KMS-11 (cell line): Measurements from ENCODE around the gene SLC36A4.
"Not testable (repeated sequence)": the region's sequence is repeated elsewhere in the genome, so short reads cannot be mapped to it uniquely, and the experiment has no call there.

ENCODE experiments used
- H2AFZ ChIP-seq: fragments of 200-600 bp; sonication (generic); 2 replicates; pipeline ENCODE4 v1.6.1; 2016; ENCODE audit warnings: antibody characterized with exemption, mixed run types, low read depth
- H3K27ac ChIP-seq: fragments of 200-600 bp; sonication (generic); 2 replicates; pipeline ENCODE4 v1.6.1; 2016; ENCODE audit warnings: mild to moderate bottlenecking, mixed run types
- H3K27me3 ChIP-seq: fragments of 200-600 bp; sonication (generic); 2 replicates; pipeline ENCODE4 v1.6.1; 2017; ENCODE audit warnings: mild to moderate bottlenecking, low read depth, mixed run types, moderate library complexity; ENCODE audit not compliant: insufficient read depth
- H3K36me3 ChIP-seq: fragments of 200-600 bp; sonication (generic); 2 replicates; pipeline ENCODE4 v1.6.1; 2017; ENCODE audit warnings: mild to moderate bottlenecking, mixed run types; ENCODE audit not compliant: insufficient read depth
- H3K4me1 ChIP-seq: fragments of 200-600 bp; sonication (generic); 2 replicates; pipeline ENCODE4 v1.6.1; 2016; ENCODE audit warnings: mild to moderate bottlenecking, low read depth, mixed run types; ENCODE audit not compliant: poor library complexity, severe bottlenecking
- H3K4me2 ChIP-seq: fragments of 200-600 bp; sonication (generic); 2 replicates; pipeline ENCODE4 v1.7.0; 2016; ENCODE audit warnings: mild to moderate bottlenecking, mixed run types
- H3K4me3 ChIP-seq: fragments of 200-600 bp; sonication (generic); IDR thresholded peaks from 2 replicates; pipeline ENCODE4 v1.6.1; 2017; ENCODE audit warnings: low read depth, low read length, mixed read lengths; ENCODE audit not compliant: insufficient read depth
- H3K79me2 ChIP-seq: fragments of 200-600 bp; sonication (generic); 2 replicates; pipeline ENCODE4 v1.6.1; 2016; ENCODE audit warnings: low read depth, mixed run types; ENCODE audit not compliant: insufficient read depth
- H3K9ac ChIP-seq: fragments of 200-600 bp; sonication (generic); 2 replicates; pipeline ENCODE4 v1.6.1; 2016; ENCODE audit warnings: mild to moderate bottlenecking, mixed run types
- H4K20me1 ChIP-seq: fragments of 200-600 bp; sonication (generic); 2 replicates; pipeline ENCODE4 v1.6.1; 2016; ENCODE audit warnings: mild to moderate bottlenecking, mixed run types; ENCODE audit not compliant: insufficient read depth
- TF ChIP-seq, protein P1 (sequence below): fragments of 200-600 bp; sonication (generic); conservative IDR thresholded peaks from 2 replicates; pipeline ENCODE4 v1.6.1; 2017; ENCODE audit warnings: low read depth, mild to moderate bottlenecking, antibody characterized with exemption, low read length, moderate library complexity, mixed read lengths

SLC36A4 gene

GRCh38 chr11:93114304-93114703 lies 83.5 kb downstream of the SLC36A4 start:
- no peaks in the 10 kb centered on the region for H3K4me1 ChIP-seq
- H3K4me3 ChIP-seq = no peak overlapping the region
- TF ChIP-seq, protein P1, sequence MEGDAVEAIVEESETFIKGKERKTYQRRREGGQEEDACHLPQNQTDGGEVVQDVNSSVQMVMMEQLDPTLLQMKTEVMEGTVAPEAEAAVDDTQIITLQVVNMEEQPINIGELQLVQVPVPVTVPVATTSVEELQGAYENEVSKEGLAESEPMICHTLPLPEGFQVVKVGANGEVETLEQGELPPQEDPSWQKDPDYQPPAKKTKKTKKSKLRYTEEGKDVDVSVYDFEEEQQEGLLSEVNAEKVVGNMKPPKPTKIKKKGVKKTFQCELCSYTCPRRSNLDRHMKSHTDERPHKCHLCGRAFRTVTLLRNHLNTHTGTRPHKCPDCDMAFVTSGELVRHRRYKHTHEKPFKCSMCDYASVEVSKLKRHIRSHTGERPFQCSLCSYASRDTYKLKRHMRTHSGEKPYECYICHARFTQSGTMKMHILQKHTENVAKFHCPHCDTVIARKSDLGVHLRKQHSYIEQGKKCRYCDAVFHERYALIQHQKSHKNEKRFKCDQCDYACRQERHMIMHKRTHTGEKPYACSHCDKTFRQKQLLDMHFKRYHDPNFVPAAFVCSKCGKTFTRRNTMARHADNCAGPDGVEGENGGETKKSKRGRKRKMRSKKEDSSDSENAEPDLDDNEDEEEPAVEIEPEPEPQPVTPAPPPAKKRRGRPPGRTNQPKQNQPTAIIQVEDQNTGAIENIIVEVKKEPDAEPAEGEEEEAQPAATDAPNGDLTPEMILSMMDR = no peak
- H3K4me2 ChIP-seq = no peak overlapping the region
- no peaks in the 10 kb centered on the region for H3K36me3 ChIP-seq
- H2AFZ ChIP-seq = no peak overlapping the region
- no peaks in the 10 kb centered on the region for H3K27me3 ChIP-seq
- H3K9ac ChIP-seq = no peak overlapping the region
- H4K20me1 ChIP-seq = no peaks in the 10 kb centered on the region
- no peaks in the 10 kb centered on the region for H3K79me2 ChIP-seq
- no peak overlapping the region for H3K27ac ChIP-seq

- H2AFZ ChIP-seq = no peak overlapping the region
- no peak overlapping the region for H3K9ac ChIP-seq
- no peak overlapping the region for H3K4me3 ChIP-seq
- H4K20me1 ChIP-seq = no peaks in the 10 kb centered on the region
- no peaks in the 10 kb centered on the region for H3K36me3 ChIP-seq
- no peaks in the 10 kb centered on the region for H3K4me1 ChIP-seq
- H3K27ac ChIP-seq = no peak overlapping the region
- H3K79me2 ChIP-seq = no peaks in the 10 kb centered on the region
- TF ChIP-seq, protein P1 = no peak
- H3K27me3 ChIP-seq = no peaks in the 10 kb centered on the region
- H3K4me2 ChIP-seq = no peak overlapping the region
Measured at GRCh38 chr11:93113824-93114223, 84.0 kb downstream of the SLC36A4 start.

DNA sequence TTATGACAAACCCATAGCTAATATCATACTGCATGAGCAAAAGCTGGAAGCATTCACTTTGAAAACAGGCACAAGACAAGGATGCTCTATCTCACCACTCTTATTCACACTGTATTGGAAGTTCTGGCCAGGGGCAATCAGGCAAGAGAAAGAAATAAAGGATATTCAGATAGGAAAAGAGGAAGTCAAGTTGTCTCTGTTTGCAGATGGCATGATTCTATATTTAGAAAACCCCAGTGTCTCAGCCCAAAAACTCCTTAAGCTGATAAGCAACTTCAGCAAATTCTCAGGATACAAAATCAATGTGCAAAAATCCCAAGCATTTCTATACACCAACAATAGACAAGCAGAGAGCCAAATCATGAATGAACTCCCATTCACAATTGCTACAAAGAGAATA lies 86.6 kb downstream of the SLC36A4 start:
- H3K27me3 ChIP-seq, H3K9ac ChIP-seq, H3K4me3 ChIP-seq, H2AFZ ChIP-seq, H4K20me1 ChIP-seq, H3K4me1 ChIP-seq, H3K36me3 ChIP-seq, H3K27ac ChIP-seq, H3K79me2 ChIP-seq, H3K4me2 ChIP-seq: not testable (repeated sequence)

DNA sequence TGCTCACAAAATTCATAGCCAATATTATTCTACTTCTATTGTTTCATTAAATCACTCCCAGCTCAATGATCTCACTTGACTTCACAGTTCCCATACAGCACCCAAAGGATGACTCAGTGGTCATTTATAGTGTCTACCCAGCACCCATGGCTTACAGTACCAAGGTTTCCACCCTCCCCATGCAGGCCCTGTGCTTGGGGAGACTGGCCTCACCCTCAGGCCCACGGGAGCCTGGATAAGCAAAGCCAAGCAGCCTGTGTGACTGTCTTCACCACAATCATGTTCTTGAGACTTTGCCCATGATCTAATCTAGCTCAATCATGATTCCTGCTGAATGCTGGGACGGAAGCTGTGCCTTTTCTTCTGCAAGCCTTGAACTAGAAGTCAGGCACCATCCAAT lies 97.6 kb downstream of the SLC36A4 start:
- Histone ChIP-seq H3K36me3 (no peaks in the 10 kb centered on the region), H4K20me1 (no peaks in the 10 kb centered on the region), H2AFZ (no peak overlapping the region), H3K4me1 (peaks cover 10% of the 10 kb centered on the region), H3K4me2 (no peak overlapping the region), H3K27me3 (no peaks in the 10 kb centered on the region), H3K79me2 (no peaks in the 10 kb centered on the region), H3K4me3 (no peak overlapping the region), H3K27ac (no peak overlapping the region), H3K9ac (no peak overlapping the region)
- TF ChIP-seq, protein P1 = no peak

GRCh38 chr11:93099806-93100205 lies 98.0 kb downstream of the SLC36A4 start:
- H3K36me3 ChIP-seq = no peaks in the 10 kb centered on the region
- H3K27ac ChIP-seq = no peak overlapping the region
- no peaks in the 10 kb centered on the region for H3K79me2 ChIP-seq
- no peak overlapping the region for H3K4me2 ChIP-seq
- no peaks in the 10 kb centered on the region for H3K27me3 ChIP-seq
- no peak overlapping the region for H3K4me3 ChIP-seq
- no peak overlapping the region for H3K9ac ChIP-seq
- H2AFZ ChIP-seq = no peak overlapping the region
- H4K20me1 ChIP-seq = no peaks in the 10 kb centered on the region
- peaks cover 13% of the 10 kb centered on the region for H3K4me1 ChIP-seq
- TF ChIP-seq, protein P1 = no peak
